Measurements from ENCODE around the gene RUNDC1.
A peak's percentile ranks its signal among the peaks of the same experiment; 100 is the strongest.

Gene RUNDC1

GRCh38 chr17:42980274-42980765 lies at the start of gene RUNDC1:
RUNDC1 (plus strand) TSS chr17:42980565; CDS start chr17:42980577, 12 bp downstream.
- Histone ChIP-seq H3K4me3 (IDR thresholded peaks at IDR 0.05; ENCODE audit: insufficient read depth, low read depth, low read length) (no peak within 1 kb of the TSS), H3K36me3 (ENCODE audit: insufficient read depth) (no peaks in the 10 kb centered on the region), H3K4me2 (peak within 1 kb of the TSS; percentile 89), H4K20me1 (ENCODE audit: insufficient read depth) (no peaks in the 10 kb centered on the region), H3K27me3 (ENCODE audit: insufficient read depth, low read depth) (no peaks in the 10 kb centered on the region), H3K9ac (peak within 1 kb of the TSS; percentile 66), H3K27ac (peak within 1 kb of the TSS; percentile 78), H2AFZ (ENCODE audit: low read depth) (peak within 1 kb of the TSS; percentile 87), H3K4me1 (ENCODE audit: low read depth, poor library complexity, severe bottlenecking) (peaks cover 35% of the 10 kb centered on the region), H3K79me2 (ENCODE audit: insufficient read depth, low read depth) (peaks cover 30% of the 10 kb centered on the region; the same call in 1 of the 2 replicates)
- TF ChIP-seq CTCF (conservative IDR thresholded peaks at IDR 0.05; ENCODE audit: low read depth, low read length), result no peak

GRCh38 chr17:42937712-42938596 lies 42.4 kb upstream of the RUNDC1 start:
- H3K36me3 ChIP-seq (ENCODE audit: insufficient read depth), result no peaks in the 10 kb centered on the region
- H3K79me2 ChIP-seq (ENCODE audit: insufficient read depth, low read depth), result no peaks in the 10 kb centered on the region
- H3K4me2 ChIP-seq, result no peak overlapping the region
- H3K4me1 ChIP-seq (ENCODE audit: low read depth, poor library complexity, severe bottlenecking), result no peaks in the 10 kb centered on the region
- no peaks in the 10 kb centered on the region for H3K27me3 ChIP-seq (ENCODE audit: insufficient read depth, low read depth)
- no peak overlapping the region for H2AFZ ChIP-seq (ENCODE audit: low read depth)
- TF ChIP-seq CTCF (conservative IDR thresholded peaks at IDR 0.05; ENCODE audit: low read depth, low read length), result peak; percentile 65
- no peak overlapping the region for H3K9ac ChIP-seq
- H3K4me3 ChIP-seq (IDR thresholded peaks at IDR 0.05; ENCODE audit: insufficient read depth, low read depth, low read length), result no peak overlapping the region
- no peaks in the 10 kb centered on the region for H4K20me1 ChIP-seq (ENCODE audit: insufficient read depth)
- H3K27ac ChIP-seq, result no peak overlapping the region

GRCh38 chr17:42944211-42944610 lies 36.2 kb upstream of the RUNDC1 start:
- Histone ChIP-seq H3K79me2 (ENCODE audit: insufficient read depth, low read depth) (no peaks in the 10 kb centered on the region), H2AFZ (ENCODE audit: low read depth) (no peak overlapping the region), H3K4me1 (ENCODE audit: low read depth, poor library complexity, severe bottlenecking) (no peaks in the 10 kb centered on the region), H3K9ac (no peak overlapping the region), H3K4me3 (IDR thresholded peaks at IDR 0.05; ENCODE audit: insufficient read depth, low read depth, low read length) (no peak overlapping the region), H3K27me3 (ENCODE audit: insufficient read depth, low read depth) (no peaks in the 10 kb centered on the region), H4K20me1 (ENCODE audit: insufficient read depth) (no peaks in the 10 kb centered on the region), H3K36me3 (ENCODE audit: insufficient read depth) (peaks cover 3% of the 10 kb centered on the region; the same call in 1 of the 2 replicates), H3K27ac (no peak overlapping the region), H3K4me2 (no peak overlapping the region)
- TF ChIP-seq CTCF (conservative IDR thresholded peaks at IDR 0.05; ENCODE audit: low read depth, low read length), result no peak

GRCh38 chr17:42946812-42947211 lies 33.6 kb upstream of the RUNDC1 start:
- Histone ChIP-seq H3K4me2 (no peak overlapping the region), H3K27ac (no peak overlapping the region), H3K4me3 (IDR thresholded peaks at IDR 0.05; ENCODE audit: insufficient read depth, low read depth, low read length) (no peak overlapping the region), H3K27me3 (ENCODE audit: insufficient read depth, low read depth) (no peaks in the 10 kb centered on the region), H3K79me2 (ENCODE audit: insufficient read depth, low read depth) (no peaks in the 10 kb centered on the region), H4K20me1 (ENCODE audit: insufficient read depth) (no peaks in the 10 kb centered on the region), H2AFZ (ENCODE audit: low read depth) (no peak overlapping the region), H3K4me1 (ENCODE audit: low read depth, poor library complexity, severe bottlenecking) (peaks cover under 1% of the 10 kb centered on the region), H3K36me3 (ENCODE audit: insufficient read depth) (peaks cover 4% of the 10 kb centered on the region; the same call in 1 of the 2 replicates), H3K9ac (no peak overlapping the region)
- no peak for TF ChIP-seq CTCF (conservative IDR thresholded peaks at IDR 0.05; ENCODE audit: low read depth, low read length)
